Measurements from ENCODE around the gene C7. TPM values are rescaled to one million over a fixed set of nuclear protein-coding genes. Genes with fewer than 3 reads are reported as not detected.

C7 gene
- total and polyA plus RNA-seq, 2 experiments from 2014 or later: 0.05 to 0.07 TPM

DNA sequence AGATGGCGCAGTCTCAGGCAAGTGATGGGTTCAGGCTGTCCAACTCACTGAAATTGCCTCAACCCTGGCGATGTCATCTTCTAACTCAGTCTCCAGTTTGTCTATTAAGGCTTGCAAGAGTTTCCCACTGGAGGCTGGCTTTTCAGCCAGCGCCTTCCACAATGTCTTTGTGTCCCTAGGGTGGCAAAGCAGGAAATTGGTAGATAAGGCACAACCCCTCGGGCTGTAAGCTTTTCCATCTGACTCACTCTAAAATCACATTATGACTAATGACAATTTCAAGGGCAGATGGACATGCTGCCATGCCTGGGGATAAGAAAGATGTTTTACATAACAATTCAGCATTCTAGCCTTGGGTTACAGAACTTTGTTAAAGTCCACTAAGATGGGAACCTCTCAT is 99.9 kb downstream of the C7 start:
- no peaks in the 10 kb centered on the region for H3K4me1 Mint-ChIP-seq
- Histone ChIP-seq H3K4me2 (no peak overlapping the region), H3K4me3 (no peak overlapping the region), H3K27me3 (ENCODE audit: insufficient read depth) (no peaks in the 10 kb centered on the region), H4K20me1 (replicated peaks; ENCODE audit: insufficient read depth) (no peaks in the 10 kb centered on the region), H3K4me1 (ENCODE audit: insufficient read depth) (no peaks in the 10 kb centered on the region), H3K27ac (ENCODE audit: low read depth) (no peak overlapping the region), H3K9me2 (ENCODE audit: insufficient read depth) (peaks cover 12% of the 10 kb centered on the region; the same call in 1 of the 2 replicates), H3K79me2 (replicated peaks; ENCODE audit: insufficient read depth) (no peaks in the 10 kb centered on the region), H3F3A (replicated peaks; ENCODE audit: low read depth) (no peaks in the 10 kb centered on the region), H2AFZ (no peak overlapping the region), H3K36me3 (ENCODE audit: insufficient read depth) (no peaks in the 10 kb centered on the region)
- no peak for TF ChIP-seq STAT1 (IDR thresholded peaks at IDR 0.05; ENCODE audit: unreplicated experiment)
- TF ChIP-seq EZH2phosphoT487 (IDR thresholded peaks at IDR 0.05; ENCODE audit: unreplicated experiment): no peak
- TF ChIP-seq, protein P1, sequence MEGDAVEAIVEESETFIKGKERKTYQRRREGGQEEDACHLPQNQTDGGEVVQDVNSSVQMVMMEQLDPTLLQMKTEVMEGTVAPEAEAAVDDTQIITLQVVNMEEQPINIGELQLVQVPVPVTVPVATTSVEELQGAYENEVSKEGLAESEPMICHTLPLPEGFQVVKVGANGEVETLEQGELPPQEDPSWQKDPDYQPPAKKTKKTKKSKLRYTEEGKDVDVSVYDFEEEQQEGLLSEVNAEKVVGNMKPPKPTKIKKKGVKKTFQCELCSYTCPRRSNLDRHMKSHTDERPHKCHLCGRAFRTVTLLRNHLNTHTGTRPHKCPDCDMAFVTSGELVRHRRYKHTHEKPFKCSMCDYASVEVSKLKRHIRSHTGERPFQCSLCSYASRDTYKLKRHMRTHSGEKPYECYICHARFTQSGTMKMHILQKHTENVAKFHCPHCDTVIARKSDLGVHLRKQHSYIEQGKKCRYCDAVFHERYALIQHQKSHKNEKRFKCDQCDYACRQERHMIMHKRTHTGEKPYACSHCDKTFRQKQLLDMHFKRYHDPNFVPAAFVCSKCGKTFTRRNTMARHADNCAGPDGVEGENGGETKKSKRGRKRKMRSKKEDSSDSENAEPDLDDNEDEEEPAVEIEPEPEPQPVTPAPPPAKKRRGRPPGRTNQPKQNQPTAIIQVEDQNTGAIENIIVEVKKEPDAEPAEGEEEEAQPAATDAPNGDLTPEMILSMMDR (conservative IDR thresholded peaks at IDR 0.05; ENCODE audit: low read depth in 2 of 2): no peak
- TF ChIP-seq ZNF114 (CRISPR knock-in tag; IDR thresholded peaks at IDR 0.05): no peak
- TF ChIP-seq ZNF331 (CRISPR knock-in tag; IDR thresholded peaks at IDR 0.05; ENCODE audit: low read depth): no peak
- TF ChIP-seq NANOG (IDR thresholded peaks at IDR 0.05; ENCODE audit: borderline replicate concordance): no peak
- no peak for TF ChIP-seq CREB1 (CRISPR knock-in tag; IDR thresholded peaks at IDR 0.05; ENCODE audit: low read depth)
- TF ChIP-seq EZH2 (IDR thresholded peaks at IDR 0.05; ENCODE audit: low read depth, unreplicated experiment): no peak
- TF ChIP-seq, protein P2, sequence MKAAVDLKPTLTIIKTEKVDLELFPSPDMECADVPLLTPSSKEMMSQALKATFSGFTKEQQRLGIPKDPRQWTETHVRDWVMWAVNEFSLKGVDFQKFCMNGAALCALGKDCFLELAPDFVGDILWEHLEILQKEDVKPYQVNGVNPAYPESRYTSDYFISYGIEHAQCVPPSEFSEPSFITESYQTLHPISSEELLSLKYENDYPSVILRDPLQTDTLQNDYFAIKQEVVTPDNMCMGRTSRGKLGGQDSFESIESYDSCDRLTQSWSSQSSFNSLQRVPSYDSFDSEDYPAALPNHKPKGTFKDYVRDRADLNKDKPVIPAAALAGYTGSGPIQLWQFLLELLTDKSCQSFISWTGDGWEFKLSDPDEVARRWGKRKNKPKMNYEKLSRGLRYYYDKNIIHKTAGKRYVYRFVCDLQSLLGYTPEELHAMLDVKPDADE (IDR thresholded peaks at IDR 0.05): no peak
- TF ChIP-seq, protein P3, sequence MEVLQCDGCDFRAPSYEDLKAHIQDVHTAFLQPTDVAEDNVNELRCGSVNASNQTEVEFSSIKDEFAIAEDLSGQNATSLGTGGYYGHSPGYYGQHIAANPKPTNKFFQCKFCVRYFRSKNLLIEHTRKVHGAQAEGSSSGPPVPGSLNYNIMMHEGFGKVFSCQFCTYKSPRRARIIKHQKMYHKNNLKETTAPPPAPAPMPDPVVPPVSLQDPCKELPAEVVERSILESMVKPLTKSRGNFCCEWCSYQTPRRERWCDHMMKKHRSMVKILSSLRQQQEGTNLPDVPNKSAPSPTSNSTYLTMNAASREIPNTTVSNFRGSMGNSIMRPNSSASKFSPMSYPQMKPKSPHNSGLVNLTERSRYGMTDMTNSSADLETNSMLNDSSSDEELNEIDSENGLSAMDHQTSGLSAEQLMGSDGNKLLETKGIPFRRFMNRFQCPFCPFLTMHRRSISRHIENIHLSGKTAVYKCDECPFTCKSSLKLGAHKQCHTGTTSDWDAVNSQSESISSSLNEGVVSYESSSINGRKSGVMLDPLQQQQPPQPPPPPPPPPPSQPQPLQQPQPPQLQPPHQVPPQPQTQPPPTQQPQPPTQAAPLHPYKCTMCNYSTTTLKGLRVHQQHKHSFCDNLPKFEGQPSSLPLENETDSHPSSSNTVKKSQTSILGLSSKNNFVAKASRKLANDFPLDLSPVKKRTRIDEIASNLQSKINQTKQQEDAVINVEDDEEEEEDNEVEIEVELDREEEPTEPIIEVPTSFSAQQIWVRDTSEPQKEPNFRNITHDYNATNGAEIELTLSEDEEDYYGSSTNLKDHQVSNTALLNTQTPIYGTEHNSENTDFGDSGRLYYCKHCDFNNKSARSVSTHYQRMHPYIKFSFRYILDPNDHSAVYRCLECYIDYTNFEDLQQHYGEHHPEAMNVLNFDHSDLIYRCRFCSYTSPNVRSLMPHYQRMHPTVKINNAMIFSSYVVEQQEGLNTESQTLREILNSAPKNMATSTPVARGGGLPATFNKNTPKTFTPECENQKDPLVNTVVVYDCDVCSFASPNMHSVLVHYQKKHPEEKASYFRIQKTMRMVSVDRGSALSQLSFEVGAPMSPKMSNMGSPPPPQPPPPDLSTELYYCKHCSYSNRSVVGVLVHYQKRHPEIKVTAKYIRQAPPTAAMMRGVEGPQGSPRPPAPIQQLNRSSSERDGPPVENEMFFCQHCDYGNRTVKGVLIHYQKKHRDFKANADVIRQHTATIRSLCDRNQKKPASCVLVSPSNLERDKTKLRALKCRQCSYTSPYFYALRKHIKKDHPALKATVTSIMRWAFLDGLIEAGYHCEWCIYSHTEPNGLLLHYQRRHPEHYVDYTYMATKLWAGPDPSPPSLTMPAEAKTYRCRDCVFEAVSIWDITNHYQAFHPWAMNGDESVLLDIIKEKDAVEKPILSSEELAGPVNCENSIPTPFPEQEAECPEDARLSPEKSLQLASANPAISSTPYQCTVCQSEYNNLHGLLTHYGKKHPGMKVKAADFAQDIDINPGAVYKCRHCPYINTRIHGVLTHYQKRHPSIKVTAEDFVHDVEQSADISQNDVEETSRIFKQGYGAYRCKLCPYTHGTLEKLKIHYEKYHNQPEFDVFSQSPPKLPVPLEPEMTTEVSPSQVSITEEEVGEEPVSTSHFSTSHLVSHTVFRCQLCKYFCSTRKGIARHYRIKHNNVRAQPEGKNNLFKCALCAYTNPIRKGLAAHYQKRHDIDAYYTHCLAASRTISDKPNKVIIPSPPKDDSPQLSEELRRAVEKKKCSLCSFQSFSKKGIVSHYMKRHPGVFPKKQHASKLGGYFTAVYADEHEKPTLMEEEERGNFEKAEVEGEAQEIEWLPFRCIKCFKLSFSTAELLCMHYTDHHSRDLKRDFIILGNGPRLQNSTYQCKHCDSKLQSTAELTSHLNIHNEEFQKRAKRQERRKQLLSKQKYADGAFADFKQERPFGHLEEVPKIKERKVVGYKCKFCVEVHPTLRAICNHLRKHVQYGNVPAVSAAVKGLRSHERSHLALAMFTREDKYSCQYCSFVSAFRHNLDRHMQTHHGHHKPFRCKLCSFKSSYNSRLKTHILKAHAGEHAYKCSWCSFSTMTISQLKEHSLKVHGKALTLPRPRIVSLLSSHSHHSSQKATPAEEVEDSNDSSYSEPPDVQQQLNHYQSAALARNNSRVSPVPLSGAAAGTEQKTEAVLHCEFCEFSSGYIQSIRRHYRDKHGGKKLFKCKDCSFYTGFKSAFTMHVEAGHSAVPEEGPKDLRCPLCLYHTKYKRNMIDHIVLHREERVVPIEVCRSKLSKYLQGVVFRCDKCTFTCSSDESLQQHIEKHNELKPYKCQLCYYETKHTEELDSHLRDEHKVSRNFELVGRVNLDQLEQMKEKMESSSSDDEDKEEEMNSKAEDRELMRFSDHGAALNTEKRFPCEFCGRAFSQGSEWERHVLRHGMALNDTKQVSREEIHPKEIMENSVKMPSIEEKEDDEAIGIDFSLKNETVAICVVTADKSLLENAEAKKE (CRISPR knock-in tag; IDR thresholded peaks at IDR 0.05): no peak
- TF ChIP-seq JUNB (IDR thresholded peaks at IDR 0.05; ENCODE audit: unreplicated experiment): no peak
- TF ChIP-seq POLR2AphosphoS5 (IDR thresholded peaks at IDR 0.05; ENCODE audit: low read depth): no peak
- TF ChIP-seq, protein P4, sequence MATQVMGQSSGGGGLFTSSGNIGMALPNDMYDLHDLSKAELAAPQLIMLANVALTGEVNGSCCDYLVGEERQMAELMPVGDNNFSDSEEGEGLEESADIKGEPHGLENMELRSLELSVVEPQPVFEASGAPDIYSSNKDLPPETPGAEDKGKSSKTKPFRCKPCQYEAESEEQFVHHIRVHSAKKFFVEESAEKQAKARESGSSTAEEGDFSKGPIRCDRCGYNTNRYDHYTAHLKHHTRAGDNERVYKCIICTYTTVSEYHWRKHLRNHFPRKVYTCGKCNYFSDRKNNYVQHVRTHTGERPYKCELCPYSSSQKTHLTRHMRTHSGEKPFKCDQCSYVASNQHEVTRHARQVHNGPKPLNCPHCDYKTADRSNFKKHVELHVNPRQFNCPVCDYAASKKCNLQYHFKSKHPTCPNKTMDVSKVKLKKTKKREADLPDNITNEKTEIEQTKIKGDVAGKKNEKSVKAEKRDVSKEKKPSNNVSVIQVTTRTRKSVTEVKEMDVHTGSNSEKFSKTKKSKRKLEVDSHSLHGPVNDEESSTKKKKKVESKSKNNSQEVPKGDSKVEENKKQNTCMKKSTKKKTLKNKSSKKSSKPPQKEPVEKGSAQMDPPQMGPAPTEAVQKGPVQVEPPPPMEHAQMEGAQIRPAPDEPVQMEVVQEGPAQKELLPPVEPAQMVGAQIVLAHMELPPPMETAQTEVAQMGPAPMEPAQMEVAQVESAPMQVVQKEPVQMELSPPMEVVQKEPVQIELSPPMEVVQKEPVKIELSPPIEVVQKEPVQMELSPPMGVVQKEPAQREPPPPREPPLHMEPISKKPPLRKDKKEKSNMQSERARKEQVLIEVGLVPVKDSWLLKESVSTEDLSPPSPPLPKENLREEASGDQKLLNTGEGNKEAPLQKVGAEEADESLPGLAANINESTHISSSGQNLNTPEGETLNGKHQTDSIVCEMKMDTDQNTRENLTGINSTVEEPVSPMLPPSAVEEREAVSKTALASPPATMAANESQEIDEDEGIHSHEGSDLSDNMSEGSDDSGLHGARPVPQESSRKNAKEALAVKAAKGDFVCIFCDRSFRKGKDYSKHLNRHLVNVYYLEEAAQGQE (IDR thresholded peaks at IDR 0.05; ENCODE audit: unreplicated experiment): no peak
- no peak for ATAC-seq
- DNase-seq (ENCODE audit: low spot score): no peak
- H3K27me3 Mint-ChIP-seq (ENCODE audit: insufficient read depth, low read depth, poor library complexity): no peaks in the 10 kb centered on the region
- no peaks in the 10 kb centered on the region for H3K36me3 Mint-ChIP-seq (ENCODE audit: low read depth)
- H3K9me3 Mint-ChIP-seq: no peaks in the 10 kb centered on the region; the same call in 1 of the 3 replicates
- H3K4me3 Mint-ChIP-seq: no peak overlapping the region
- no peak overlapping the region for H3K27ac Mint-ChIP-seq

All from GM23338 (cell line).